H1 (cell line): ENCODE data around the gene PARD3. TPM values are rescaled to one million over a fixed set of nuclear protein-coding genes. Genes with fewer than 3 reads are reported as not detected.

Source experiments
- HDAC2 ChIP-seq, 2 experiments: fragments of 300-600 bp in 1 of 2; sonication (generic) in 1 of 2; IDR thresholded peaks; 2 replicates each; pipeline ENCODE4 v1.6.1; 2011 to 2012; ENCODE audit warnings: low read depth in 2 of 2, low read length in 2 of 2, mild to moderate bottlenecking in 2 of 2, moderate library complexity in 2 of 2, borderline replicate concordance in 1 of 2, inconsistent platforms in 1 of 2
- HDAC6 ChIP-seq: IDR thresholded peaks from one replicate; pipeline ENCODE4 v1.7.1; 2012; ENCODE audit warnings: low read depth, mild to moderate bottlenecking, inconsistent platforms, low read length, moderate library complexity
- JUND ChIP-seq: IDR thresholded peaks from 2 replicates; pipeline ENCODE4 v1.6.1; 2011; ENCODE audit warnings: mild to moderate bottlenecking, improper control_type of control experiment, low read length
- SIRT6 ChIP-seq: IDR thresholded peaks from one replicate; pipeline ENCODE4 v1.7.1; 2012; ENCODE audit warnings: low read length, inconsistent platforms
- TAF1 ChIP-seq: IDR thresholded peaks from 2 replicates; pipeline ENCODE4 v1.6.1; 2011; ENCODE audit warnings: mild to moderate bottlenecking, low read depth, low read length
- polyA plus RNA-seq, 7 experiments: library from polyadenylated mRNA; depleted of rRNA in 3 of 7; stranded (reverse) in 5 of 7; unstranded in 2 of 7; fragments of >200 nt in 5 of 7; fragments of 200-250 nt in 2 of 7; gene quantifications; 1 replicate in 5 of 7; 2 replicates in 1 of 7; 4 replicates in 1 of 7; pipeline versions ENCODE4 v1.2.1 to v1.2.3, GENCODE V29; 2011 to 2013; ENCODE audit warnings: missing spikeins in 2 of 7, mixed read lengths in 2 of 7
- total RNA-seq: library from RNA; stranded (reverse); fragmentation: NEBNext Ultra II Directional; extraction: Animal tissue kit (Norgen Biotek cat#: 25700); gene quantifications from 2 replicates; pipeline ENCODE4 v1.2.1, GENCODE V29; 2021
- TF ChIP-seq, protein P1 (sequence below): IDR thresholded peaks from 2 replicates; pipeline ENCODE4 v1.6.1; 2011; ENCODE audit warnings: low read depth, mild to moderate bottlenecking, low read length; ENCODE audit not compliant: insufficient read depth

Gene PARD3
- total and polyA plus RNA-seq, 2 of the 8 experiments (the other 6 are each of a cell fraction or from before 2014, with no cell fraction given) = 19.7 to 49.1 TPM

DNA sequence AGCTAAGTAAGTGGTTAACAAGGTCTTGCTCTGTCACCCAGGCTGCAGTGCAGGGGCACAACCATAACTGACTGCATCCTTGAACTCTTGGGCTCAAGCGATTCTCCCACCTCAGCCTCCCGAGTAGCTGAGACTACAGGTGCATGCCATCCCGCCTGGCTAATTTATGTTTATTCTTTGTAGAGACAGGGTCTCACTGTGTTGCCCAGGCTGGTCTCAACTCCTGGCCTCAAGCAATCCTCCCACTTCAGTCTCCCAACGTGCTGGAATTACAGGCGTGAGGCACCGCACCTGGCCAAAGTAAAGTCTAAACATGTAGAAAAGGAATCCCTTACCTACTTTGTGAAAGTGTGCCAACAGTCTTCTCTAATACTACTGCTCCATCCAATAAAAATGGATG lies 17.9 kb downstream of the PARD3 start (continued):
- no peak for TF ChIP-seq TAF1
- TF ChIP-seq SIRT6 = no peak
- TF ChIP-seq JUND = no peak
- TF ChIP-seq HDAC6 = no peak
- TF ChIP-seq HDAC2 (IDR thresholded peaks at IDR 0.05; ENCODE audit: borderline replicate concordance in 1 of 2, low read depth in 2 of 2, low read length in 2 of 2) = no peak
- TF ChIP-seq, protein P1, sequence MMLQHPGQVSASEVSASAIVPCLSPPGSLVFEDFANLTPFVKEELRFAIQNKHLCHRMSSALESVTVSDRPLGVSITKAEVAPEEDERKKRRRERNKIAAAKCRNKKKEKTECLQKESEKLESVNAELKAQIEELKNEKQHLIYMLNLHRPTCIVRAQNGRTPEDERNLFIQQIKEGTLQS = no peak
